Nucleus accumbens (tissue), 56 donors: ENCODE data around the gene ST6GALNAC6.
"Not testable (repeated sequence)": the region's sequence is repeated elsewhere in the genome, so short reads cannot be mapped to it uniquely, and the experiment has no call there.

Experiments
- DNase-seq, 56 donors: peaks; one replicate each; lab custom pipeline; 2025; lab: John Stamatoyannopoulos, UW

Gene ST6GALNAC6

DNA sequence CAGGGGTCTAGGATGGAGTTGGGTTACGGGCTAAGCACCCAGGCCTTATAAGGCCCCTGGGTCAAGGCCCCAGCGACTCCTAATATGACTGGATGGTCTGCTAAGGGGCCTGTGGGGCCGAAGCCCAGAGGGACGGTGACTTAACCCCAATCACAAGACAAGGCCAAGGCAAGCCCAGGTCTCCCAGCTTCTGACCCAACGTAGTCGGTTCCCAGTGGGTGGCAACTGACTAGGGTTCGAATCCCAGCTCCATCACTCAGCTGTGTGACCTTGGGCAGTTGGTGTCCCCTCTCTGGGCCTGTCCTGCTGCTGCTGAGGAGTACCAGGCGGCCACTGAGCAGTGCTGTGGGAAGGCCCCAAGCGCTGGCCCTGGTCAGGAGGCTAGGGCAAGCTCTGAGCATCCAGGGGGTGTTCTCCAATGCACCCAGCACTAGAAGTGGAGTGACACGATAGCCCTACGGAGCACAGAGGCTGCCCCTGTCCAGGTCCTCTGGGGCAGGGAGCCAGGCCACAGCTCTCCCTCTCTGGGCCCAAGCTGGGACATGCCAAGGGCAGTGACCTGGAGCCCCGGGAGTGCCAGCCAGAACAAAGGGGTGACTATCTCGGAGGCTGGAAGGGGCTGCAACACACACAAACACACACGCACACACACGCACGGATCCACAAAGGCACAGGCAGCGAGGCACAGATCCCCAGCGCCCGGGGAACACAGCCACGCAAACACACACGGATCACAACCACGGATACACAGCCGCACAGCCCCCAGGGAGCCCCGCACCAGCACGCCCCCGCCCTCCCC, 22.4 kb downstream of the ST6GALNAC6 start:
- peak in 23 of 56 donors; percentile 42 to 77 (median 64) for DNase-seq

DNA sequence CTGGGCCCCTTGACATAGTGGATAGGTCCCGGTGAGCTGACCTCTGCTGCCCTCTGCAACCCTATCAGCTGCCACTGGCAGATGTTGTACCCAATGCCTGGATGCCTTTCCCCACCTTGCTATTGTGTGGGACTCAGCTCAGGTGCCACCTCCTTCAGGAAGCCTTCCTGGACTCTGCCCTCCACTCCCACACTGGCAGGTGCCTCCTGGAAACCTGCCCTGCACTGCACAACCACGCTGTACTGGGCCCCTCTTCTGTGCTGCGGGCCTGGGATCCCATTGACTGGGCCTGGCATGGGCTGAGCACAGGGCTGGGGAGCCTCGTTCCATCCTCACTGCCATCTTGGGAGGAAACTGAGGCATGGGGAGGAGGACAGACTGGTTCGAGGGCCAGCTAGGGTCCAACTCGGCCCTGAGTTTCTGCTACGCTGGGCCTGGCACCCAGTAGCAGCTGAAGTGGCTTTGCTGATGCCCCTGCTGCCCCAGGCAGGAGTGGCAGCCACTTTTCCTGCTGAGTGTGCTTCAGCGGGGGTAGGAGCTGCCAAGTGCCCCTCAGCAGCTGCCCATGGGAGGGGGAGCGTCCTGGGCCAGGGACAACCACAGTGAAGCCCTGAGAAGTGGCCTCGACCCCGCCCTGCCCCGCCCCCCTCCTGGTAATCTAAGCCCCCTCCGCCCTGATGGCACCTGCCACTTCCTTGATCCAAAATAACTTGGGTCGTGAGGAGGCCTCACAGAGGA, 23.2 kb downstream of the ST6GALNAC6 start:
- DNase-seq = no peak

DNA sequence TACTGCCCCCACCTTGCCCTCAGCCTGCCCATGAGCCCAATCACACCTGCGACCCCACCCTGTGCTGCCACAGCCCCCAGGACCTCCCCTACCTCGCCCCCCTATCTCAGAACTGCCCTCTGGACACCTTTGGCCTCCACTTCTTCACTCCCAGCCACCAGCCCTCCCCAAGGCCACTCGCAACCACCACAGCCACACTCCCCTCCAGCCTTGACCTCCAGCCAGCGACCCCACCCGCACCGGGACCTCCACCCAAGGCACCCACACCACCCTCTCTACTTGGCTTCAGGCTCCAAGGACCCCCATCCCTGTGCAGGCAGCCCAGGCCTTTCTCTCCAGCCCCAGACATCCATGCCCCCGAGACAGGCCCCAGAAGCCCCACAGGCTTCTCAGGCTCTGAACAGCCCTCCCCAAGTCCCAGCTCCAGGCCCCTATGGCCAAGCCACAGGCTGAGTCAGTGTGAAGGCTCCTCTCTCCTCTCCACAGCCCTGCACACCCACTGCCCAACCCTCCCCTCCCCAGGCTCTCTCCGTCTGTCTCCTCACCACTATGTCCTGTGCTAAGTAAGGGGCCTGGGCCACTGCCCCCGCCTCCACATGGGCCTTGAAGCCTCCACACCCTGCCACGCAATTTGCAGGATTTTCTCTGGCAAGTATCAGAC, 24.0 kb downstream of the ST6GALNAC6 start:
- DNase-seq = no peak

DNA sequence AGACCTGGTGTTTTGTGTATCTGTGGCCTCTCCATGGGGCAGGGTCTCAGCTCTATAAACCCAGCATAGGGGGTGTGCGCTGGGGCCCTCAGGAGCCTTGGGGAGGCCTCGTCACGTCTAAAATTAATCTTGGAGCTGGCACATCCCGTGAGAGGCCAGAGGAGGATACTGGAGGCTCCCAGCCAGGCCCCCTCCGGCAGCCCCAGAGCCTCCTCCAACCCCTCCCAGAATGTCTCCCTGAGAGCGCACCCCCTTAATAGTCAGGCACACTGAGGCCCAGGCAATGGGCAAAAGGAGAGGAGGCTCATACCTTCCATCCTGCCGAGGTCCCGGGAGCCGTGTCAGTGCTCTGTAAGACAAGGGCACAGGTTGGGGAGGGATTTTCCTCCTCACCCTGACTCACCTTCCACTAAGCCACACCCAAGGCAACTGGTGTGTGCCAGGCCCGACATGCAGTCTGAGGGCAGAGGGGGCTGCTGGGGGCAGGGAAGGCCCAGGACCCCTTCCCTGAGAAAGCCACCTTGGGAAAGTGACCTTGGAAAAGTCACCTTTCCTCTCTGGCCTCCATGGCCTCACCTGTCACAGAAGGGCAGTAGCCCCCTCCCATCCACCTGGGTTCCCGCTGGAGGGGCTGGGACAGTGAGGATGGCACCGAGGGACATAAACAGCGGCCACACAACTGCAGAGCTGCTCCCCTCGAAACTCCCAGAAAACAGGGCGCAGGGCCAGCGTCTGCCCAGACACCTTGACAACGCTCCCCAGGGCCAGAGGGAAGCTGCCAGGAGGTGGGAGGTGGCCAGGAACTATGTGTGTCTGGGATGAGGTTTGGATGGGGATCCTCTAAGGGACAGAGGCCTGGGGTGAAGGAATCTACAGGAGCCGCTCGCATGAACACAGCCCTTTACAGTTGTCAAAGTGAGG, 24.8 kb downstream of the ST6GALNAC6 start:
- peak in 16 of 56 donors; percentile 8 to 73 (median 18) for DNase-seq

DNA sequence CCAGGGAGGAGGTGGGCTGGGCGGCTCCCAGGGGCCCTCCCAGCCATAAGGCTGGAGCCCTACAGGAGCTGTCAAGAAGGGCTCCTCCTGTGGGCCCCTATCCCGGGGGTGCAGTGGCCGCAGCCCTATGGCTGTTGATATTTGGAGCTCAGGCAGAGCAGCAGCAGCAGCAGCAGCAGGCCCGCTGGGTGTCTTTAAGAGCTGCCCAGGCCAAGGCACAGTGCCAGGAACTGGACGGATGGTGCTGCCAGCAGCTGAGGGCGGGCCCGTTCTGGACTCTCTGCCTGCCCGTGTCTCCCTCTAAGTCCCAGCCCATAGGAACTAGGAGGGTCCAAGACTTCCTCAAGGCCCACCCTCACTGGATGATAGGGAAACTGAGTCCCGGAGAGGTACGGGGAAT, 25.5 kb downstream of the ST6GALNAC6 start:
- peak in 53 of 56 donors; percentile 18 to 89 (median 72) for DNase-seq

GRCh38 chr9:127873223-127873691, 26.1 kb downstream of the ST6GALNAC6 start:
- peak in 42 of 56 donors; percentile 11 to 81 (median 51) for DNase-seq

GRCh38 chr9:127872369-127873222, 26.8 kb downstream of the ST6GALNAC6 start:
- DNase-seq = no peak

GRCh38 chr9:127871531-127871930, 27.9 kb downstream of the ST6GALNAC6 start:
- no peak for DNase-seq

GRCh38 chr9:127870887-127871286, 28.5 kb downstream of the ST6GALNAC6 start:
- DNase-seq = no peak

- not testable (repeated sequence) for DNase-seq
These were observed 29.3 kb downstream of the ST6GALNAC6 start for GRCh38 chr9:127870153-127870491.

DNA sequence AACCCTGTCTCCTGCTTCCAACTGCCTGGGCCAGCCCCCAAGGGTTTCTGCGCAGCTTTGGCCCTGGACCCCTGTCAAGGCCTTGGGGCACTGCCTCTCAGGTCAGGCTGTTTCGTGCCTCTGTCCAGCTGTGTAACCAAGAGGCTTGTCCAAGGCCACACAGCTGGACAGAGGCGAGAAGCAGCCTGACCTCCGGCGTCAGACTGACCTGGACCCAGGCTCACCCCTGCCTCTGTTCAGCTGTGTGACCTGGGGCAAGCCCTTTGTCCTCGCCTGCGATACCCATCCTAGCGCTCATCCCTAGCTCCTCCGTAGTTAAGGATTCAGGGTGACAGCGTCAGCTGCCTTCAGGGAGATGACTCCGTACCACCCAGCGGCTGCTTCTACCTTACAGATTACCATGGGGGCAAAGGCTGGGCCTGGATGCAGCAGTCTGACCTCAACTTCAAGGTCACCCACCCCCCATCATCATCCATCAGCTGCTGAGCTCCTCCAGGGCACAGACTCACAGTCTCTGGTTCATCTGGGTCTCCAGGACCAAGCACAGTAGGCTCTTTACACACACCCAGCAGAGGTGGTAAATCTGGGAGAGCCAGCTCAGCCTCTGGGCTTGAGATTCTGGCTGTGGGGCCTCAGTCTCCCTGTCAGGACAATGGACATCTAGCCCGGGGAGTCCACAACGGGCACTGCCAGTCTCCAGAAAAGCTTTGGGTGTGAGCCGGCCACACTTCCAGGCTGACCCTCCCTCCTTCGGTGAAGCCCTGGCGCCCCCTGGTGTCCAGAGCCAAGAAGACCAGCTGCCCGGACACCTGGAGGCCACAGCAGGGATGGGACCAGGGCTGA, 29.9 kb downstream of the ST6GALNAC6 start:
- DNase-seq = peak in 48 of 56 donors; percentile 13 to 86 (median 52)

DNA sequence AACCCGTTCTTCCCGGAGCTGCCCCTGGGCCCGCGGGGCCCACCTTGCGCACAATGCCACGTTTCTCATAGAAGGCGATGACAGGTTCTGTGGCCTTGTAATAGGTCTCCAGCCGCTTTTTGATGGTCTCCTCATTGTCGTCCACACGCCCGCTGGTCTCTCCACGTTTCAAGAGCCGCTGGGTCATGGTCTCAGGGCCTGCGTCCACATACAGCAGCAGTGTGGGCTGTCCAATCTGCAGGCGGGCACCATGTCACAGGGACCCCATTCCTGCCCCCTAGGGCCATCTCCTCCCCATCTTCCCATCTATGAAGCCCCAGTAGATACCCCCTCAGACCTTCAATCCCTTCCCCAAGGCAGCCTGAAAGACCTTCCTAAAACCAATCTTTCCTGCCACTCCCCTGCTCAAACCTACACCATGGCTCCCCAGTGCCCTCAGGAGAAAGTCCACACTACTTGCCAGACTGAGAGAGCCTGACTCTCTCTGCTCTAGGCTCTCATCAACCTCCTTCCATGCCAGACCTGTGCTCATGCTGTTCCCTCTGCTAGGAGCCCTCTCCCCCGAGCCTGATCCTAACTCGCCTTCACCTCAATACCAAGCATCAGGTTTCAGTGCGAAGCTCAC, 31.0 kb downstream of the ST6GALNAC6 start:
- DNase-seq = no peak

DNA sequence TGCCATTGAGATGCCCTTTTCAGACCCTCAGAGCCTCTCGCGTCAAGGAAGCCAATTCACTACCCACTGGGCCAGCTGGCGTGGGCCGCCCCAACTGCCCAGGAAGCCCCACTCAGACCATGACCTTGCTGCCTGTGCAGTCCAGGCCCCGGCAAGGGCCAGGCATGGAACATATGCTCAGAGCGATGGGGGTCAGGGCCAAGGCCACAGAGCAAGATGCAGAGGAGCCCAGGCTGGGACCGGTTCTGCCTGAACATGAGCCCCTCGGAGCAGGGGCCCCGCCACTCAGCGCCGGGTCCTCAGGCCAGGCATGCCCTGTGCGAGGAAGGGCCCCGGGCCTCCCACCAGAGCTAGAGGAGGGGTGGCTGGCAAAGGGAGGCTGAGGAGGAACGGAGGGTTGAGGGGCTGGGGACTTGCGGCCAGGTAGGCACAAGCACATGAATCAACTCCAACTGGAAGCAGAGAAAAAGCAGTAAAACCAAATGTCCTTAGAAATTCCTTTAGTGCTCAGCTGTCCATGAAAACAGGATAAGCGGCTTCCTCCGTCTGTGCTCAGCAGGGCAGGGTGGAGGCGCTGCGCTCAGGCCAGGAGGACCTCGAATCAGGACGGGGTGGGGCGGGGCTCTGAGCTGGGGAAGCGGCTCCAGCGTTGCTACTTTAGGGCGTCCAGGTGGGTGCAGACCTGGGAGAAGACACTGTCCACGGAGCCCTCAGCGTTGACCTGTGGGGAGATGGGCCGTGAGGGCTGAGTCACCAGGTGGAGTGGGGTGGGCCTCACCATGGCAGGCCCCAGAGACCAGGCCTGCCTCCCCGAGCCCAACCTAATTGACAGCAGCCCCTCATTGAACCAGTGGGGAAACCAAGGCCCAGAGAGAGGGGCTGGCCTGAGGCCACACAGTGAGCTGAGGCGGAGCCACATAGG, 31.8 kb downstream of the ST6GALNAC6 start:
- no peak for DNase-seq

- DNase-seq = no peak
These were observed 32.9 kb downstream of the ST6GALNAC6 start for GRCh38 chr9:127866535-127866934.

- no peak for DNase-seq
These were observed 33.5 kb downstream of the ST6GALNAC6 start for GRCh38 chr9:127865645-127866464.

DNA sequence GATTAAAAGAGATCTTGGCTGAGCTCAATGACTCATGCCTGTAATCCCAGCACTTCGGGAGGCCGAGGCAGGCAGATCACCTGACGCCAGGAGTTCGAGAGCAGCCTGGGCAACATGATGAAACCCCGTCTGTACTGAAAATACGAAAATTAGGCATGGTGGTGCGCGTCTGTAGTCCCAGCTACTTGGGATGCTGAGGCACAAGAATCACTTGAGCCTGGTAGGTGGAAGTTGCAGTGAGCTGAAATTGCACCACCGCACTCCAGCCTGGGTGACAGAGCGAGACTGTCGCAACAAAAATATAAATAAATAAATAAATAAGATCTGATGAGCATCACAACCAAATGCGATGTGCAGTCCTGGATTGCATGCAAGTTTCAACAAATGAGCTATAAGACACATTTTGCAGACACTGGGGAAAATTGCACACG, 36.2 kb downstream of the ST6GALNAC6 start:
- DNase-seq = no peak
